Glomerular visceral epithelial cell (primary cell): ENCODE data around the gene SLC12A6.

Experiments used
- DNase-seq: peaks from one replicate; pipeline ENCODE4 v3.0.0-alpha.2; 2016; ENCODE audit errors: extremely low spot score

Gene SLC12A6

DNA sequence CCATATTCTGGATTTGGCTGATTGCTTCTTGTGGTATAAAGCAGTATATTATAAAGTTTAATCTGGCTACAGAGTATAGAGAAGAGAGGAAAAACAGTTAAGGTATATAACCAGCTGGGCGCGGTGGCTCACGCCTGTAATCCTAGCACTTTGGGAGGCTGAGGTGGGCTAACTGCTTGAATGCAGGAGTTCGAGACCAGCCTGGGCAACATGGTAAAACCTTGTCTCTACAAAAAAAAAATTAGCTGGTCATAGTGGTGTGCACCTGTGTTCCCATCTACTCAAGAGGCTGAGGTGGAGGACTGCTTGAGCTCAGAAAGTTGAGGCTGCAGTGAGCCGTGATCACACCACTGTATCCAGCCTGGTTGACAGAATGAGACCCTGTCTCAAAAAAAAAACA lies 7.3 kb downstream of the SLC12A6 start:
- DNase-seq = no peak

DNA sequence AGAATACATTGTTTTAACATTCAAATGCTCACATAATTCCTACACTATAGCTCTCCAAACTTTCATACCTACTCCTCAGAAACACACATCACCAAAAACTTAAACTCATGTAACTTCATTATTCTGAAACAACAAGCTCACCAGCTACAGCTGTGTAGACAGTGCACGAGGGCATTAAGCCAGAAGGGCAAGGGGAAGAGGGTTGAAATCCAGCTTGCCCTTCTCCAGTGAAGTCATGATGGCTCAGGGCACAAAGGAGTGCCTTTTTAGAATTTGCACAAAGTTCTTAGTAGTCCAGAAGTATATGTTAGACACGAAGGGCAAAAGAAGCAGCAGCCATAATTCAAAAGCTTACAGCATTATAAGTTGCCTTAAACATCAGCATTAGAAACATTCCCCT lies 8.6 kb downstream of the SLC12A6 start:
- no peak for DNase-seq

DNA sequence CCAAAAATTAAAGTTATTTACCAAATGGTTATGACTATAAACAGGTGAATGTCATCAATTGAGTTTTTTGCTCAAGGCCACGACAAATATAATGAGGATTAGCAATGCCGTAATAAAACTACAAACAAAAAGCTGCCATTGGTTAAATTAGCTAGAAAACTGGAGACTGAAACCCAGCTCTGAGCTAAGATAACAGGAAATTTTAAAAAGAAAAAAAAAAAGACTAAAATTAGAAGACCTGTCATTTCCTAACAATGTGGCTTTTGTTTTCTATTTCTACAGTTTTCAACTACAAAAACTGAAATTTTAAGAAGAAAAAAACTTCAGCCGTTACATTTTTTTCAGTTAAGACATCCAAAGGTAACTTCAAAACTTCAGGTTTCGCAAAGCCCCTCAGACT lies 9.7 kb downstream of the SLC12A6 start:
- no peak for DNase-seq

DNA sequence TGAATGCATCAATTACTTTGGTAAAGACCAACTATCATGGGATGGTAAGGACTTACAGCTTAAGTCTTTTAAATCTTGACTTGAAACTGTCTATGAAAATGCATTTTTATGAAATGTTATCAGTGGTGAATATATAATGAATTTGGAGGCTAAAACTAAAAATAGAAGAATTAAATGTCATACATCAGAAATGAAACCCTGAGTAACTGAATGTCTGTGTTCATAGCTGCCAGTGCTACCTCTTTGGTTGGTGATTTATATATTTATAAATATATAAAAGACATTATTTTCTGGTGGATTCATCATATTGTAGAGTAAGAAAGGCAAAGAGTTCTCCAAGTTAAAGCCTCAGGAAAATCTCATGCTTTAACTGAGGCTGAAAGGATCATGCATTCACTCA lies 12.2 kb downstream of the SLC12A6 start:
- DNase-seq = no peak

DNA sequence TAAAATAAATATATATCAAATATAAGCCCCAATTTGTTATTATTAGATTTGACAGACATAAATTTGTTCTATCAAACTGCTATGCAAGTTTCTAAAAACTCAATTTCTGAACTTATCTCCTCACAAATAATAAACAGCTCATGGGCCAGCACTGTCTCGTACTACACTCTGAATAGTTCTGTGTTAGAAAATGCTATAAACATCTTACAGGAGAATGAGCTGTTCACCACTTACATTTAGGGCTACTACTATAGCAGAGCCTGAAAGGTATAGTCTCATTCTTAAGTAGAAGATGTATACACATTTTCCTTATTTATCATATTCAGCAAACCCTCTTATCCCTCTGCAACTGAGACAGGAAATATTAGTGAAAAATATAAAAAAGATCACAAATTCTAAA lies 12.6 kb downstream of the SLC12A6 start:
- DNase-seq = no peak

DNA sequence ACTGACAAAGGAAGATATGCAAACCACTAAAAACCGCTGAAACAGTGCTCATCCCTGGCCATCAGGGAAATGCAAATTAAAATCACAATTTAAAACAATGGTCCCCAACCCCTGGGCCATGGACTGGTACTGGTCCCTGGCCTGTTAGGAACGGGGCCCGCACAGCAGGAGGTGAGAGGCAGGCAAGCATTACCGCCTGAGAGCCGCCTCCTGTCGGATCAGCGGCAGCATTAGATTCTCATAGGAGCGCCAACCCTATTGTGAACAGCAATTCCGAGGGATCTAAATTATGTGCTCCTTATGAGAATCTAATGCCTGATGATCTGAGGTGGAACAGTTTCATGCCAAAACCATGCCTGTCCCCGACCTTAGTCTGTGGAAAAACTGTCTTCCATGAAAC lies 14.4 kb downstream of the SLC12A6 start:
- no peak for DNase-seq

DNA sequence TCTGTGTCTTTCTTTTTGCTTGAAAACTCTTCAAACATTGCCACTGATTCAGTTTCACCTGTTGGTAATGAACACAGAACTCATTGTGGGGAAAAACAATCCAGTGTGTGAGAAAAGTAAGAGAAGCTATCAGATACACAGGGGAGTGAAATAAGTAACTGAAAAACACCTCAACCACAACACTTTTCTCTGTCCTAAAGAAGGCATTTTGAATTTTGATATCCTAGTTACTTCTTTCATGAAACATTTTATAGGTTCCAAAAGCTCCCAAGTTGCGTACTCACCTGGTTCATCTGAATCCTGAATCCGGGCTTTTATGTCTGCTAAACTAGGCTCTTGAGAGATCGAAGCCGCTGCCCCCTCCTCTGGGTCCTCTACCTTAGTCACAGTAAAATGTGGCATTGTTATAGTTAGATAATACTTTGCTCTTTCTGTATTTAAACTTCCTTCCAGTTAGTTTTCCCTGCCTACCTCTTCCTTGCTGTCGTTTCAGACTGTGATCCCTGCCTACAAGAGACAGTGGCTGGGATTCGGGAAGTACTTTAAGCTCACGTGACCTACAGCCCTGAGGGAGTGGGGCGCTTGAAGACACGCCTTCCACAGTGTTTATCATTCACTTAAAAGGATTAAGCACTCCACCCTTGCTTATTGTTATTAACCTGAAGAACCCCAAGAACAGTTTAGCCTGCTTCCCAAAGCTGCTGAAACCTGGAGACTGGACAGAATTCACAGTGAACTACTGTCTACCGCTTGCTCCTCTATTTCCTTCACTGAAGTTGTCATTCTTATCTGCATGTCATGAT lies 19.1 kb downstream of the SLC12A6 start:
- DNase-seq = peak; percentile 76

DNA sequence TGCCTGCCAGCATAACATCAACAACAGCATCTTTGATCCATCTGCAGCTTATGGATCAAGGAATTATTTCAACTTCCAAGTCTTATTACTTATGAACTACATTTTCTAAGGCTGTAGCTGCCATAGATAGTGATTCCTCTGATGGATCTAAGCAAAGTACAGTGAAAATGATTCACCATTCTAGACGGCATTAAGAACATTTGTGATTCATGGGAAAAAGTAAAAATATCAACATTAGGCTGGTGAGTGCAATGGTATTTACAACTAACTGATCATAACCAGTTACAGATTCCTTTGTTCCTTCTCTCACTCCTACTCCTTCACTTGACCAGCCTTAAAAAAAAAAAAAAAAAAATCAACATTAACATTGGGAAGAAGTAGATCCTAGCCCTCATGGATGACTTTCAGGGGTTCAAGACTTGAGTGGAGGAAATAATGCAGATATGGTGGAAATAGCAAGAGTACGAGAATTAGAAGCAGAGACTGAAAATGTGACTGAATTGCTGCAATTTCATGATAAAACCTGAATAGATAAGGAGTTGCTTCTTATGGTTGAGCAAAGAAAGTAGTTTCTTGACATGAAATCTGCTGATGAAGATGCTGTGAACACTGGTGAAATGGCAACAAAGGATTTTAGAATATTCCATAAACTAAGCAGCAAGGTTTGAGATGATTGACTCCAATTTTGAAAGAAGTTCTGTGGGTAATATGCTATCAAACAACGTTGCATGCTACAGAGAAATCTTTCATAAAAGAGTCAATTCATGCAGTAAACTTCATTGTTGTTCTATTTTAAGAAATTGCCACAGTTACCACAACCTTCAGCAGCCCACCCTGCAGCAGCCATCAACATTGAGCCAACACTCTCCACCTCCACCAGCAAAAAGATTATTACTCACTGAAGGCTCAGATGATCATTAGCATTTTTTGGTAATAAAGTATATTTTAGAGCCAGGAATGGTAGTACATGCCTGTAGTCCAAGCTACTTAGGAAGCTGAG lies 22.8 kb downstream of the SLC12A6 start:
- no peak for DNase-seq

DNA sequence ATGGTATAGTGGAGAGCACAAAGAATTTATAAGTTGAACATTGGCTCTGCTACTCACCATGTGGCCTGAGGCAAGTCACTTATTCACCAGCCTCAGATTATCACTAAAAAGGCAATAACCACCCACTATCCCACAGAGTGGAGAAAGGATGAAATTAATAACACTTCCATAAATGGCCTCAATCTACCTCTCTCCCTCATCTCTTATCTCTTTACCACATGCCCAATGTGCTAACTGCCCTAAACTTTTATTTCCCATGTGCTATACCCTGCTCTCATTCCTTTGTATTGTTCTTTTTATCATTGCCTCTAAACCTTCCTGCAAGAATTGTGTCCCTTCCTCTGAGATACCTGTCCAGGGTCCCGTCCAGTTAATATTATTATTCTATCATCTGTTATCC lies 26.0 kb downstream of the SLC12A6 start:
- no peak for DNase-seq

DNA sequence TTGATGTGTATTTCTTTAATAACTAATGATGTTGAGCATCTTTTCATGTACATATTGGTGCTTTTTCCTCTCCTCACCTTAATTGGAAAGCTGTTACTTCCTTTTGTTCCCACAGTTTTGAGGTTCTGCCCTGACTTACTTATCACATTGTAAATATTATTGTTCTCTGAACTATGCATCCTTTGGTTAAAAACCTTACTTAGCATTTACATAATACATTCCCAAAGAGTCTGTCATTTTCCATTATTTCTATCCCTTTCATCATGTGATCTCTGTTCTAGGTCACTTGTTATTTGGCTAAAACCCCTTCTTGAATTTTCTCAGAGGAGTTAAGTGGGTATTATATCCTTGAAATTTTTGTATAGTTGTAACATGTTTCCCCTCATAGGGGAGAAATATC lies 33.0 kb downstream of the SLC12A6 start:
- DNase-seq = no peak

DNA sequence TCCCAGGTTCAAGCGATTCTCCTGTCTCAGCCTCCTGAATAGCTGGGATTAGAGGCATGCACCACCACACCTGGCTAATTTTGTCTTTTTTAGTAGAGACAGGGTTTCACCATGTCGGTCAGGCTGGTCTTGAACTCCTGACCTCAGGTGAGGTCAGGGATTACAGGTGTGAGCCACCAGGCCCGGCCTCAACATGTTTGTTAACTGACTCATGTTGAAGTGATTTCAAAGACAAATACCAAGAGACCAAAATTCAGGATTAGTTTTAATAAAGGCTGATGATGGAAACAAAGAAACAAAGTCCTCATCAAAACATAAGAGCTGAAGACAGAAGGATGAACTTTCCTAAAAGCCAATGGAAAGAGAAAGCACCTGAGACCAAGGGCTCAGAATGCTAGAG lies 36.5 kb downstream of the SLC12A6 start:
- DNase-seq = no peak

DNA sequence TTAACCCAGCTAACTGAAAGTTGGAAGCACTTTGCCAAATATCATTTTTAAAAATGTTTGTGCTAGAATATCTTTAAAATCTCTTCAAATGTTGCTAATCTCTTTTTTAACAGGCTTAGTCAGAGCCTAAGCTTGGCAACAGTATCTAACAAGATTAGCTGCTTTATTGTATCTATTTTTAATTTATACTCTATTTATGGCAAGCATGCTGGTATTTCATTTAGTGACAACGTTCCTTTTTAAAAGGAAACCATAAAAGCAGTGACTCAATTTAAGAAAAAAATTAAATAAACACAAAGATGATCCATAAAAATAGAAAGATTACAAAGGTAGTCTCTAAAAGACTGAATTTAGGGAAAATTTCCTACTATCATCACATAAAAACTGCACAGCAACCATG lies 40.5 kb downstream of the SLC12A6 start:
- DNase-seq = no peak

DNA sequence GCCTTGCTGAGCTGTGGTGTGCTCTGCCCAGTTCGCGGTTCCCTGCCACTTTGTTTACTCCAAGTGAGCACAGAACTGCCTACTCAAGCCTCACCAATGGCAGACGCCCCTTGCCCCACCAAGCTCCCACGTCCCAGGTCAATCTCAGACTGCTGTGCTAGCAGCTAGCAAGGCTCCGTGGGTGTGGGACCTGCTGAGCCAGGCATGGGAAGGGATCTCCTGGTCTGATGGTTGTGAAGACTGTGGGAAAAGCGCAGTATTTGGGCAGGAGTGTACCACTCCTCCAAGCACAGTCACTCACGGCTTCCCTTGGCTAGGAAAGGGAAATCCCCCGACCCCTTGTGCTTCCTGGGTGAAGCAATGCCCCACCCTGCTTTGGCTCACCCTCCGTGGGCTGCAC lies 45.0 kb downstream of the SLC12A6 start:
- DNase-seq = no peak

DNA sequence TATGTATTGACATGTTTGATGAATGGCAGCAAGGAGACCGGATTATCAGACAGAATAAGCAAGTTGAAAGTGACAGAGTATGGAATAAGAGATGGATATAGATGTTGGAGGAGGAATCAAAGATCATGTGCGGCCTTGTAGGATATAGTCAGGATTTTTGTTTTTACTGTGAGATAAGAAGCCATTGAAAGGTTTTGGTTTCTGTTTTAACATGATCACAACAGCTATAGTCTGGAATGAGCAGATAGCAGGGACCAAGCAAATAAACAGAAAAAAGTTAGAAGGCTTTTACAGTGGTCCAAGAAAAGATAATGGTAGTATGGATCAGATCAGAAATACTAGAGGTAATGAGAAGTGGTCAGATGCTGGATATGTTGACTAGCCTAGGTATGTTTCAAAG lies 52.6 kb downstream of the SLC12A6 start:
- no peak for DNase-seq

DNA sequence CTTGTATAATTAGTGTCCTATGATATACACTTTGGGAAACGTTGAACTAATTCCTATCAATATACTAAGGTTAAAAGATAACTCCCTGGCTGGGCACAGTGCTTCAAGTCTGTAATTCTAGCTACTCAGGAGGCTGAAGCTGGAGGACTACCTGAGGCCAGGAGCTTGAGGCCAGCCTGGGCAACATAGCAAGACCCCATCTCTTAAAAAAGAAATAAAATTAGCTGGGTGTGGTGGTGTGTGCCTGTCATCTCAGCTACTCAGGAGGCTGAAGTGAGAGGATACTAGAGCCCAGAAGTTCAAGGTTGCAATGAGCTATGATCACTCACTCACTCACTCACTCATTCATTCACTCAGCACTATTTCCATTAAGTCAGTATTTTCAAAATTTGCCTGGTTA lies 55.2 kb downstream of the SLC12A6 start:
- no peak for DNase-seq

DNA sequence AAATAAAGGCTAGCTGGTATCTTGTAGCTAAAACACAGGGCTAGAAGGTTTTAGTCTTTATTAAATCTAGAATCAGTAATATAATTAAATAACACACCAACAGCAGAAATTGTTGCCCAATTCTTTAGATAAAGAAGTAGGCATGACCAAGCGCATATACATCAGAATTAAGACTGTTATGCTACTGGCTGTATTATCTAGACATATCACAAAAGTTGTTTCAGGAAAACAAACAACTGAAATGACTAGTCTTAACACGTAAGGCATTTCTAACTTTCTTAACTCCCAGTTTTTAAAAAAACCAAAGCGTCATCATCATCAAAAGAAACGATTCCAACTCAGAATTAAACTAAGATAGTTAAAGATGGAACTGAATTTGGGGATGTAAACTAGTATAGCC lies 57.4 kb downstream of the SLC12A6 start:
- no peak for DNase-seq

DNA sequence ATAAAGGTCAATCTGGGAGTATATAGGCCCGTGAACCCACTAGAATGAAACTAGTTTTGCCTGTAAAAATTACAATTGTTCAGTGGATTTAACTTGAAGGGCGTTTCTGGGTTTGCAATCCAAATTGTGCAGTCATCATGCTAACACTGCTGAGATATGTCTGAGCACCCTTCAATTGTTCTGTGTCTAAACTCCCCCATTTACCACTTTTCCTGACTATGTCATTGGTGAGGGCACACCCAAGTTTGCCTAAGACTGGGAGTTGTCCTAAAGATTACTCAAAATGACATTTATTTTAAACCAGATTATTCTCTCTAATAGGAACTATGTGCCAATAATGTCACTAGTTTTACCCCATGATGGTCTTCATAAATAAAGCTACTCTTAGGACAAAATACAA lies 58.2 kb downstream of the SLC12A6 start:
- DNase-seq = no peak

DNA sequence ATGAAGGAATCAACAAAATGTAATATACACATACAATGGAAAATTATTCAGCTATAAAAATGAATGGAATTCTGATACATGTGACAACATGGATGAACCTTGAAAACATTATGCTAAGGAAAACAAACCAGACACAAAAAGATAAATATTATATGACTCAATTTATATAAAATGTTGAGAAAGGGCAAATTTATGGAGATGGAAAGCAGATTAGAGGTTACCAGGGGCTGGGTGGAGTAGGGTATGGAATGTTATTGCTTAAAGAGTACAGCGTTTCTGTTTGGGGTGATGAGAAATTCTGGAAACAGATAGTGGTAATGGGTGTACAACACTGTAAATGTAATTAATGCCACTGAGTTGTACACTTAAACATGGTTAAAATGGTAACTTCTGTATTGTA lies 61.9 kb downstream of the SLC12A6 start:
- DNase-seq = no peak

DNA sequence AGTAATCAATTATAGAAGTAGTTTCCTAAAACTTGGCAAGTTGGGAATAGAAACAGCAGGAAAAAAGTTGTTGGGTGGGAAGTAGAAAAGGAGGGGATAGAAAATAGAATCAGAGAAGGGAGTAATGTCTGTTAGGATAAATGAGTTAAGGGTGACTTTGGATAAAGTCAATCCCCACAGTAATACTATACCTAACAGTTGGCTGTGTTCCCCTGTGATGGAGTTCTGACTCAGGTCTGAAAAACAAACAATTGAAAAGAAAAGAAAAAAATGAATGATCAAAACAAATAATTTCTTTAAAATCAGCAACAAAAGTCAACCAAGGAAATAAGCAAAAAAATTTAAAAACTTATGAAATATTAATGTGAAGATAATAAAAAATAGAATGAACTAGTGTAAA lies 62.4 kb downstream of the SLC12A6 start:
- DNase-seq = no peak

DNA sequence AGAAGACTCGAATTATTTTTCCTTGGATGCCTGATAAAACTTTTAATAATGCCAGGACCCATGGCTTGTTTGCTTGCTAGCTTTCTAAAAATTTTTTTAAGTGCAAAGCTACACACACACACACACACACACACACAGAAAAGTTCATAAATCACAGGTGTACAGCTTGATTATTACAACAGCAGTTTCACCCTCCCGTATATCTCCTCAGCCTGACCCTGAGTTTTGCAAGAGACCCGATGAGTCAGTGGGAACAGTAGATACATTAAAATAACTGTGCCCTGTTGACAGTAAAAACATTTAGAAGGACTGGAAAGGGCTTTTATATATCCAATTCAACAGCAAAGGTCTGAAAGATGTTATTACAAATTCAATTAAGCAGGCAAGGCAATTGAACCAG lies 66.1 kb downstream of the SLC12A6 start:
- DNase-seq = peak; percentile 2

DNA sequence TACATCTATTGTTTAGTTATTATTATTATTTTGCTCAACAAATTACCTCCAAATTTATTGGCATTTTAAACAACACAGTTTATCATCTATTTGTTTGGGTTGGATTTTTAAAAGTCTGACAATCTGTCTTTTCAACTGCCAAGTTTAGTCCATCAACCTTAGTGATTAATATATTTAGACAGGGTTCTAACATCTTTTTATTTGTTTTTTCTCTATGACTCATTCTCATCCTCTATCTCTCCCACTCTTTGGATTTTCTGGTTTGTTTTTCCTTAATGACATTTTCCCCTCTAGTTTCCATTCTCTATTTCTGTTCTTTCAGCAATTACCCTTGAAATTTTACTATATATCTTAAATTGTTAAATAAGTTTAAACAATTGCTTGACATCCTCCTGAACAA lies 70.8 kb downstream of the SLC12A6 start:
- no peak for DNase-seq

DNA sequence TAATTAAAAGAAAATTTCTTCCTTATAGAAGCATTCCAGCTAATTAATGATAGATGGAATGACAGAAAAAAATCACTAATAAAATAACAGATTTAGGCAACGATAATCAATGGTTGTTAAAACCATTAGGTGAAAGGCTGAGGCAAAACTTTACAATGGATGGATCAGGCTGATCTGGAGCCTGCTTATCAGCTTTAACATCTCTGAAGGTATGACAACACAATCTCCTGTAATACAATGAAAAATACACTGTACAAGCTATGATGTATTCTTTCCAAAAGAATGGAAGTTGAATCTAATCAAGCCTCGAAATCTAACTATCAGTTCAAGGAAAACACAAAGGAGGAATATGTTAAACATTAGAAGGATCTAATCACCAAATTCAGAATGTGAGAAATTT lies 73.5 kb downstream of the SLC12A6 start:
- DNase-seq = no peak

DNA sequence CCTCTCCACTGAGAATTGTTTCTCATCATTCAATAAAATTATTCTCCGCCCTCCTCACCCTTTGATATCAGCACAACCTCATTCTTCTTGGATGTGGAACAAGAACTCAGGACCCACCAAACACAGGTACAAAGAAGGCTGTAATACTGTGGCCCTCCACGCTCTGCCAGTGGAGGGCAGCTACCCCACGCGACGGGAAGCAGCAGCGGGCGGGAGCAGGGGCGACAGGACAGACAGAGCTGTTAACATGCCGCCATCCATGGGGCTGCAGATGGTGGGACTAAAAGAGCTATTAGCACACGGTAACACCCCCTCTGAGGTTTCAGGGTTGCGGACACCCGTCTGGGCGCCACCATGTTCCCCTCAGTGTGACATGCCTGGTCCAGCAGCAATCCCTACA lies 75.2 kb downstream of the SLC12A6 start:
- no peak for DNase-seq
